Mesendoderm (in vitro differentiated cells): ENCODE results near the gene IL1RAPL1.

ENCODE experiments used
- DNase-seq: peaks from one replicate; pipeline ENCODE4 v3.0.0; 2013
- H2AK5ac ChIP-seq: 2 replicates; pipeline ENCODE4 v1.6.1; 2013; ENCODE audit warnings: low read length, inconsistent platforms
- H2BK120ac ChIP-seq: 2 replicates; pipeline ENCODE4 v1.6.1; 2013; ENCODE audit warnings: low read depth, mild to moderate bottlenecking, low read length, moderate library complexity, mixed read lengths
- H2BK15ac ChIP-seq: replicated peaks from 2 replicates; pipeline ENCODE4 v1.6.1; 2013; ENCODE audit warnings: low read depth, mild to moderate bottlenecking, moderate library complexity
- H2BK5ac ChIP-seq: 2 replicates; pipeline ENCODE4 v1.6.1; 2013; ENCODE audit warnings: low read length, inconsistent platforms
- H3K18ac ChIP-seq: 2 replicates; pipeline ENCODE4 v1.6.1; 2013; ENCODE audit warnings: mild to moderate bottlenecking, low read length, mixed read lengths
- H3K23ac ChIP-seq: one replicate; pipeline ENCODE4 v1.6.1; 2013; ENCODE audit warnings: low read length
- H3K27ac ChIP-seq: 2 replicates; pipeline ENCODE4 v1.5.1; 2013; ENCODE audit warnings: low read depth, mild to moderate bottlenecking, inconsistent platforms, low read length, moderate library complexity
- H3K27me3 ChIP-seq: 2 replicates; pipeline ENCODE4 v1.6.1; 2013; ENCODE audit warnings: low read length, control low read depth, mild to moderate bottlenecking, inconsistent platforms; ENCODE audit not compliant: insufficient read depth, poor library complexity
- H3K36me3 ChIP-seq: 2 replicates; pipeline ENCODE4 v1.6.1; 2013; ENCODE audit warnings: low read length, inconsistent platforms; ENCODE audit not compliant: control insufficient read depth, insufficient read depth
- H3K4ac ChIP-seq: one replicate; pipeline ENCODE4 v1.6.1; 2013; ENCODE audit warnings: low read depth, mild to moderate bottlenecking, low read length, moderate library complexity
- H3K4me1 ChIP-seq: 2 replicates; pipeline ENCODE4 v1.6.1; 2013; ENCODE audit warnings: low read depth, low read length, inconsistent platforms; ENCODE audit not compliant: control insufficient read depth
- H3K4me2 ChIP-seq: 2 replicates; pipeline ENCODE4 v1.6.1; 2013; ENCODE audit warnings: low read length
- H3K4me3 ChIP-seq: 2 replicates; pipeline ENCODE4 v1.5.1; 2013; ENCODE audit warnings: mild to moderate bottlenecking, low read length
- H3K56ac ChIP-seq: one replicate; pipeline ENCODE4 v1.6.1; 2013; ENCODE audit warnings: low read length
- H3K79me1 ChIP-seq: 2 replicates; pipeline ENCODE4 v1.6.1; 2013; ENCODE audit warnings: low read length, inconsistent platforms
- H3K79me2 ChIP-seq: 2 replicates; pipeline ENCODE4 v1.6.1; 2013; ENCODE audit warnings: mild to moderate bottlenecking, low read length; ENCODE audit not compliant: control insufficient read depth, insufficient read depth
- H3K9ac ChIP-seq: 2 replicates; pipeline ENCODE4 v1.6.1; 2013; ENCODE audit warnings: low read length, inconsistent platforms
- H4K5ac ChIP-seq: one replicate; pipeline ENCODE4 v1.6.1; 2013; ENCODE audit warnings: low read length
- H4K8ac ChIP-seq: one replicate; pipeline ENCODE4 v1.6.1; 2013; ENCODE audit warnings: low read depth, mild to moderate bottlenecking, control low read depth, low read length, moderate library complexity
- WGBS: extraction: QIAGEN DNeasy Blood & Tissue Kit; methylation state at CpG from one replicate; pipeline ENCODE4 v1.1.7; 2013; ENCODE audit warnings: low lambda C conversion rate, missing lambda C conversion rate; ENCODE audit not compliant: insufficient coverage; ENCODE audit errors: extremely low coverage; 5-methylcytosine and 5-hydroxymethylcytosine counted together

IL1RAPL1 gene

GRCh38 chrX:28697732-28698131 is 110.5 kb downstream of the IL1RAPL1 start:
- Histone ChIP-seq H3K79me1 (no peaks in the 10 kb centered on the region), H2BK5ac (no peak overlapping the region), H3K79me2 (no peaks in the 10 kb centered on the region), H3K56ac (no peak overlapping the region), H3K9ac (no peak overlapping the region), H2BK120ac (no peak overlapping the region), H2BK15ac (no peak overlapping the region), H3K18ac (no peak overlapping the region), H3K4me2 (no peak overlapping the region), H4K5ac (no peak overlapping the region), H3K36me3 (no peaks in the 10 kb centered on the region), H3K23ac (no peak overlapping the region), H3K27ac (no peak overlapping the region), H3K4me3 (no peak overlapping the region), H2AK5ac (no peak overlapping the region), H4K8ac (no peak overlapping the region), H3K4ac (no peak overlapping the region), H3K27me3 (no peaks in the 10 kb centered on the region), H3K4me1 (no peaks in the 10 kb centered on the region)
- DNase-seq = no peak

DNA sequence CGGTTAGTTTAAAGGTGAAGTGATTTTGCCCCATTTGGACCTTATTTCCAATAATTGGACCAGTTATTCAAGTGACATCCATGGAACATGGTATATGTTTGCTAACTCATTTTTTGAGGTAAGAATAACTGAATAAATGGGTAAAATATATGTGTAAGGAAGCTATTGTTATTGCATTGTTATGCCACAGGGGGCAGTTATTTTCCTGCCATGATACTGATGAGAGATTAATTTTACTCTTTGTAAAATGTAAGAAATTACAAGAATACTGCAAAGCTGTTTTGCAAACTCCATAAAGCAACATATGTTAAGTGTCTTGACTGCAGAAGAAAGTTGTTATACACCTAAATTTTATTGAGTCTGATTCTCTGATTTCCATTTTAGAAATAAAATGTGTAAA is 114.0 kb downstream of the IL1RAPL1 start:
- no peak overlapping the region for H3K4me2 ChIP-seq
- no peaks in the 10 kb centered on the region for H3K27me3 ChIP-seq
- H3K27ac ChIP-seq = no peak overlapping the region
- H3K4ac ChIP-seq = no peak overlapping the region
- H3K18ac ChIP-seq = no peak overlapping the region
- no peak overlapping the region for H2BK120ac ChIP-seq
- H3K23ac ChIP-seq = no peak overlapping the region
- H2BK15ac ChIP-seq = no peak overlapping the region
- no peak overlapping the region for H3K9ac ChIP-seq
- WGBS = no CpG with 5 or more reads among the region's 1 CpG
- H3K36me3 ChIP-seq = no peaks in the 10 kb centered on the region
- no peak overlapping the region for H4K5ac ChIP-seq
- no peak overlapping the region for H2AK5ac ChIP-seq
- DNase-seq = no peak
- H2BK5ac ChIP-seq = no peak overlapping the region
- no peak overlapping the region for H3K56ac ChIP-seq
- H3K4me3 ChIP-seq = no peak overlapping the region
- no peaks in the 10 kb centered on the region for H3K79me2 ChIP-seq
- no peaks in the 10 kb centered on the region for H3K4me1 ChIP-seq
- no peaks in the 10 kb centered on the region for H3K79me1 ChIP-seq
- H4K8ac ChIP-seq = no peak overlapping the region

DNA sequence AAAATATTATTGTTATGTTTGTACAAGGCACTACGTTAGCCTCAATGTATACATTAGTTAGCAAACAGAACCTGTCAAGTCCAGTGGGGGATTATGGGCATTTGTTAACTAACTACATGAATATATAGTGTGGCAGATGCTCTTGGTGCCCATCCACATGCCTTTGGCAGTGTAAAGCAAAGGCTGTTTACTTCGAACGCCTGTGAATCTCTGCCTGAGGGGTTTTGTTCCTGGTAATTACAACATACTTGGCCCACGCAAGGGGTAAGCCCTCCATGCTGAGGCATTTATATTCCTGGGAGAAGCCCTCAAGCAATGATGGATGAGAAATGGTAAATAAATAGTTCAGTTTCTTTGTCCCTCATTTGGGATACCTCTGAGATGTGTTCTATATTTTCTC is 119.7 kb downstream of the IL1RAPL1 start:
- no peaks in the 10 kb centered on the region for H3K27me3 ChIP-seq
- H3K9ac ChIP-seq = no peak overlapping the region
- H3K36me3 ChIP-seq = no peaks in the 10 kb centered on the region
- H3K4me1 ChIP-seq = no peaks in the 10 kb centered on the region
- H2BK15ac ChIP-seq = no peak overlapping the region
- H3K56ac ChIP-seq = no peak overlapping the region
- no peak overlapping the region for H3K4me2 ChIP-seq
- H2AK5ac ChIP-seq = no peak overlapping the region
- no peak overlapping the region for H4K5ac ChIP-seq
- H3K79me2 ChIP-seq = no peaks in the 10 kb centered on the region
- no peak overlapping the region for H2BK120ac ChIP-seq
- no peak overlapping the region for H3K4ac ChIP-seq
- no peak overlapping the region for H4K8ac ChIP-seq
- no peak overlapping the region for H3K27ac ChIP-seq
- H3K23ac ChIP-seq = no peak overlapping the region
- no peak overlapping the region for H3K18ac ChIP-seq
- no peak for DNase-seq
- no peak overlapping the region for H2BK5ac ChIP-seq
- no peak overlapping the region for H3K4me3 ChIP-seq
- no CpG with 5 or more reads among the region's 4 CpGs for WGBS
- H3K79me1 ChIP-seq = no peaks in the 10 kb centered on the region

DNA sequence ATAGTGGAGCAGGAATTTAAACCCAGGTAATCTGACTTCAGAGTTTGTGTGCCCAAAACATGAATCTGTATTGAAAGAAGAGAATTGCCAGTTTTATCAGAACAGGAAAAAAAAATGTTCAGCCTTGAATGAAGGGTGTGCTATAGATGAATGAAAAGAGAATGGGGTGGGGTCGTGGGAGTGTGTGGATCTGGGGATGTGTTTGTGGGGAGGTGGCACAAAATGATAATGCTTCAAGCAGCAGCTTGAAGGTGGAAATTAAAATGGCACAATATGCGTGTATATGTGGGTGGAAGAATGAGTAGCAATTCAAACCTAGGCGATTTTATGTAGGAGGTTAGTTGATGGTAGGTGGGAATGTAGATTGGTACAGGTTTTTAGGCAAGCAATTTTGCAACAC is 122.2 kb downstream of the IL1RAPL1 start:
- 100% methylated on average over 2 of the region's 3 CpGs for WGBS
- no peak overlapping the region for H2AK5ac ChIP-seq

GRCh38 chrX:28717864-28718263 is 130.6 kb downstream of the IL1RAPL1 start:
- Histone ChIP-seq H3K4me2 (no peak overlapping the region), H3K23ac (no peak overlapping the region), H3K79me2 (no peaks in the 10 kb centered on the region), H3K4me1 (no peaks in the 10 kb centered on the region), H3K18ac (no peak overlapping the region), H2BK5ac (no peak overlapping the region), H3K27me3 (no peaks in the 10 kb centered on the region), H2BK15ac (no peak overlapping the region), H3K79me1 (no peaks in the 10 kb centered on the region), H4K5ac (no peak overlapping the region), H3K4me3 (no peak overlapping the region), H3K36me3 (no peaks in the 10 kb centered on the region), H3K27ac (no peak overlapping the region), H2BK120ac (no peak overlapping the region), H3K56ac (no peak overlapping the region), H3K9ac (no peak overlapping the region), H2AK5ac (no peak overlapping the region), H4K8ac (no peak overlapping the region), H3K4ac (no peak overlapping the region)
- no peak for DNase-seq

More for the DNA sequence above, 122.2 kb downstream of the IL1RAPL1 start:
- Histone ChIP-seq H3K4ac (no peak overlapping the region), H3K27me3 (no peaks in the 10 kb centered on the region), H3K9ac (no peak overlapping the region), H2BK5ac (no peak overlapping the region), H3K36me3 (no peaks in the 10 kb centered on the region), H3K4me1 (no peaks in the 10 kb centered on the region), H2BK120ac (no peak overlapping the region), H3K4me3 (no peak overlapping the region), H3K79me1 (no peaks in the 10 kb centered on the region), H3K56ac (no peak overlapping the region), H4K8ac (no peak overlapping the region), H3K79me2 (no peaks in the 10 kb centered on the region), H4K5ac (no peak overlapping the region), H2BK15ac (no peak overlapping the region), H3K27ac (no peak overlapping the region), H3K23ac (no peak overlapping the region), H3K18ac (no peak overlapping the region), H3K4me2 (no peak overlapping the region)
- no peak for DNase-seq

- Histone ChIP-seq H3K4me2 (no peak overlapping the region), H3K4me1 (no peaks in the 10 kb centered on the region), H3K79me1 (no peaks in the 10 kb centered on the region), H4K8ac (no peak overlapping the region), H2BK15ac (no peak overlapping the region), H3K36me3 (no peaks in the 10 kb centered on the region), H2BK120ac (no peak overlapping the region), H4K5ac (no peak overlapping the region), H3K4ac (no peak overlapping the region), H3K9ac (no peak overlapping the region), H3K4me3 (no peak overlapping the region), H2AK5ac (no peak overlapping the region), H3K79me2 (no peaks in the 10 kb centered on the region), H3K27ac (no peak overlapping the region), H3K27me3 (no peaks in the 10 kb centered on the region), H2BK5ac (no peak overlapping the region), H3K23ac (no peak overlapping the region), H3K56ac (no peak overlapping the region), H3K18ac (no peak overlapping the region)
- no peak for DNase-seq
- no CpG with 5 or more reads among the region's 1 CpG for WGBS
These were observed 131.2 kb downstream of the IL1RAPL1 start for GRCh38 chrX:28718450-28718849.
